GM12875 (cell line): Measurements from ENCODE around the gene MAGI1.
"Not testable (repeated sequence)": the region's sequence is repeated elsewhere in the genome, so short reads cannot be mapped to it uniquely, and the experiment has no call there.

Experiments used
- H3K4me3 ChIP-seq: one replicate; pipeline ENCODE4 v1.5.1; 2011; ENCODE audit warnings: low read depth, low read length, control low read depth
- CTCF ChIP-seq: IDR thresholded peaks from 2 replicates; pipeline ENCODE4 v1.5.1; 2011; ENCODE audit warnings: low read depth, mild to moderate bottlenecking, control low read depth, inconsistent platforms, low read length, moderate library complexity, borderline replicate concordance; ENCODE audit not compliant: insufficient read depth

MAGI1 gene

GRCh38 chr3:65568497-65568896 lies 470.2 kb downstream of the MAGI1 start:
- no peak for TF ChIP-seq CTCF

GRCh38 chr3:65565744-65566143 lies 473.0 kb downstream of the MAGI1 start:
- not testable (repeated sequence) for H3K4me3 ChIP-seq

More at GRCh38 chr3:65568497-65568896, 470.2 kb downstream of the MAGI1 start:
- no peak overlapping the region for H3K4me3 ChIP-seq

- TF ChIP-seq CTCF, result no peak
- H3K4me3 ChIP-seq, result no peak overlapping the region
Observed at GRCh38 chr3:65564483-65564882, 474.2 kb downstream of the MAGI1 start.

DNA sequence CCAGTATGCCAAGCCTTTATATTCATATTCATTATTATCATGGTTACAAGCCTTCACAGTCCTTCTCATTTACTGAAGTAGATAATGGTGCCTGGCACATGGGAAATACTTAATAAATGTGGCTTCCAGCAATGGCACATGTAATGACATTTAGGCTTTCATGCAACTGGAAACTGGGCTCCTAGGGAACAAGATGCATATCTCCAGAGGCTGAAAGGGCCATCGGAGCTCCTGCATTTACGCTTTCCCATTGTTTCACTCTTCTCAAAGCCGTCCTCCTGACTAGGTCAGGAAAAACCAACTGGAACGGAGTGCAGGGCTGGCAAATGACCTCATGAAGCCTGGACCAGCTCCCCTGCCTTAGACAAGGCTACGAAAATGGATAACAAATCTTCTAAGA lies 474.9 kb downstream of the MAGI1 start:
- TF ChIP-seq CTCF, result no peak
- H3K4me3 ChIP-seq, result no peak overlapping the region

- H3K4me3 ChIP-seq, result no peak overlapping the region
- no peak for TF ChIP-seq CTCF
Observed at GRCh38 chr3:65562447-65562846, 476.3 kb downstream of the MAGI1 start.

- TF ChIP-seq CTCF, result no peak
- no peak overlapping the region for H3K4me3 ChIP-seq
Observed at GRCh38 chr3:65561617-65562016, 477.1 kb downstream of the MAGI1 start.

GRCh38 chr3:65560901-65561300 lies 477.8 kb downstream of the MAGI1 start:
- no peak overlapping the region for H3K4me3 ChIP-seq
- TF ChIP-seq CTCF, result no peak

DNA sequence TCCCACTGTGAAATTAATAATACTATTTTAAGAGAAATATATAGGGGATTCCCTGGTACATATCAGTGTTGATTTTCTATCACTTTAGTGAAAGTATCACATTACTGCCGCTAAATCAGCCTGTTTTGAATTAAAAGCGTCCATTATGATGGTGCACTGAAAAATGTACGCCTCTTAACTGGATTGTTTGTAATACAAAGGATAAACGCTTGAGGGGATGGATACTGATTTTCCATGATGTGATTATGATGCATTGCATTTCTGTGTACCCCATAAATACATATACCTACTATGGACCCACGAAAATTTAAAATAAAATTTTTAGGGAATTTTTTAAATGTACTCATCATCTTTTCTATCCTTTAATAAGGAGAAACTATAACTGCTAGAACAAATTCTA lies 478.6 kb downstream of the MAGI1 start:
- no peak overlapping the region for H3K4me3 ChIP-seq
- TF ChIP-seq CTCF, result no peak
